ENCODE results near the gene DAPK3. TPM values are rescaled to one million over a fixed set of nuclear protein-coding genes. Genes with fewer than 3 reads are reported as not detected.

Gene DAPK3
- polyA plus RNA-seq, 2 of the 4 experiments (the other 2 are of a cell fraction) = 33.0 to 54.9 TPM

DNA sequence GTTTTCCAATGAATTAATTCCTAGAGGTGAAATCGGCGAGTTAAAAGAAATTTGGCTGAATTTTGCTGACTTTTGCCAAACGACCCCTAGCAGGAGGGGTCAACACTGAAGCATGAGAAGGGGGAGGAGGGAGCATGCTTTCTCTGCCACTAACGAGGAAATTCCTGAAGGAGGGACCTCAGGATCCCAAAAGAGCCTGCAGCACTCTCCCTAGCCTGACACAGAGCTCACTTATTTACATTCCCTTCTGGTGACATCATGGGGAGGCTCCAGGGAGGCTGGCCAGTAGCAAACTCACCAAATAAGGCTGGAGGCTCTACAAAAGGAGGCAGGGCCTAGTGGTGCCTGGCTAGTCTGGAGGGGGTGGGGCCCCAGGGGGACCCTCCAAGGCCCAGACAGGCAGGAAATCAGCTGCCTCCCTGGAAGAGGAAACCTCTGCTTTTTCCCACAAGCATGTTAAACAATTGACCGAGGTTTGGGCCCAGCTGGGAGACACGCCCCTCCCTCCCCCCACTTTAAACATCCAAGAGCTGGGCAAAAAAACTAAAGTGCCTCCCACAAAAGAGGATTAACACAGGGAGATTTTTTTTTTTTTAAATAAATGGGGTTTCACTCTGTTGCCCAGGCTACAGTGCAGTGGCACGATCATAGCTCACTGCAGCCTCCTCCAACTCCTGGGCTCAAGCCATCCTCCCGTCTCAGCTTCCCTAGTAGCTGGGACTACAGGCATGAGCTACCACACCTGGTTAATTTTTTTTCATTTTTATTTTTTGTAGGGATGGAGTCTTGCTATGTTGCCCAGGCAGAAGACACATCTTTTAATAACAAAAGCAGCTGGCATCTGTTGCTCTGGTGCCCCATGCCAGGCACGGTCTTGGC is 2.1 kb downstream of the DAPK3 start:
- ChIA-PET POLR2A (interaction anchor here (0.6 to 4.7 kb wide), 4 partner anchors 10 to 150 kb away, joined by 3 to 60 read pairs (median 4); partner anchors contain the start of gene EEF2), CTCF (interaction anchor here (0.7 to 4.8 kb wide), 13 partner anchors 11 to 386 kb away, joined by 3 to 16 read pairs (median 3); partner anchors contain the start of gene EEF2)
- 19% methylated on average over 9 of the region's 9 CpGs for WGBS (ENCODE audit: missing lambda C conversion rate)
- peak overlapping the region; percentile 88 to 98 for H3K27ac ChIP-seq
- peak overlapping the region; percentile 94 for H3K4me2 ChIP-seq
- H3K9me3 ChIP-seq = no peaks in the 10 kb centered on the region
- H3K4me1 ChIP-seq = peaks cover 23% of the 10 kb centered on the region
- ATAC-seq = peak; percentile 58 to 79
- DNase-seq (ENCODE audit: low read depth in 1 of 2, low spot score in 1 of 2) = peak; percentile 81 to 97
- peak overlapping the region; percentile 89 for H3K4me3 ChIP-seq
- no peak for FAIRE-seq
- TF ChIP-seq, protein P1, sequence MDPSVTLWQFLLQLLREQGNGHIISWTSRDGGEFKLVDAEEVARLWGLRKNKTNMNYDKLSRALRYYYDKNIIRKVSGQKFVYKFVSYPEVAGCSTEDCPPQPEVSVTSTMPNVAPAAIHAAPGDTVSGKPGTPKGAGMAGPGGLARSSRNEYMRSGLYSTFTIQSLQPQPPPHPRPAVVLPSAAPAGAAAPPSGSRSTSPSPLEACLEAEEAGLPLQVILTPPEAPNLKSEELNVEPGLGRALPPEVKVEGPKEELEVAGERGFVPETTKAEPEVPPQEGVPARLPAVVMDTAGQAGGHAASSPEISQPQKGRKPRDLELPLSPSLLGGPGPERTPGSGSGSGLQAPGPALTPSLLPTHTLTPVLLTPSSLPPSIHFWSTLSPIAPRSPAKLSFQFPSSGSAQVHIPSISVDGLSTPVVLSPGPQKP (IDR thresholded peaks at IDR 0.05; ENCODE audit: low read depth, low read length) = no peak
- TF ChIP-seq ZC3H11A (IDR thresholded peaks at IDR 0.05) = no peak
- no peak for TF ChIP-seq RARB (CRISPR knock-in tag; IDR thresholded peaks at IDR 0.05)
- TF ChIP-seq HEYL (CRISPR knock-in tag; IDR thresholded peaks at IDR 0.05) = no peak
- TF ChIP-seq HOXB5 (CRISPR knock-in tag; IDR thresholded peaks at IDR 0.05) = 0 out of 2 replicates have a peak, but pooled peaks have one; percentile 24
- TF ChIP-seq RNF2 (IDR thresholded peaks at IDR 0.05; ENCODE audit: borderline replicate concordance, low read depth) = no peak
- TF ChIP-seq, protein P2, sequence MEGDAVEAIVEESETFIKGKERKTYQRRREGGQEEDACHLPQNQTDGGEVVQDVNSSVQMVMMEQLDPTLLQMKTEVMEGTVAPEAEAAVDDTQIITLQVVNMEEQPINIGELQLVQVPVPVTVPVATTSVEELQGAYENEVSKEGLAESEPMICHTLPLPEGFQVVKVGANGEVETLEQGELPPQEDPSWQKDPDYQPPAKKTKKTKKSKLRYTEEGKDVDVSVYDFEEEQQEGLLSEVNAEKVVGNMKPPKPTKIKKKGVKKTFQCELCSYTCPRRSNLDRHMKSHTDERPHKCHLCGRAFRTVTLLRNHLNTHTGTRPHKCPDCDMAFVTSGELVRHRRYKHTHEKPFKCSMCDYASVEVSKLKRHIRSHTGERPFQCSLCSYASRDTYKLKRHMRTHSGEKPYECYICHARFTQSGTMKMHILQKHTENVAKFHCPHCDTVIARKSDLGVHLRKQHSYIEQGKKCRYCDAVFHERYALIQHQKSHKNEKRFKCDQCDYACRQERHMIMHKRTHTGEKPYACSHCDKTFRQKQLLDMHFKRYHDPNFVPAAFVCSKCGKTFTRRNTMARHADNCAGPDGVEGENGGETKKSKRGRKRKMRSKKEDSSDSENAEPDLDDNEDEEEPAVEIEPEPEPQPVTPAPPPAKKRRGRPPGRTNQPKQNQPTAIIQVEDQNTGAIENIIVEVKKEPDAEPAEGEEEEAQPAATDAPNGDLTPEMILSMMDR (IDR thresholded peaks at IDR 0.05) = no peak
- no peak for TF ChIP-seq TFCP2L1 (CRISPR knock-in tag; IDR thresholded peaks at IDR 0.05)
- TF ChIP-seq RAD21 (conservative IDR thresholded peaks at IDR 0.05 in 1 of 2, IDR thresholded peaks at IDR 0.05 in 1 of 2) = no peak
- TF ChIP-seq, protein P3, sequence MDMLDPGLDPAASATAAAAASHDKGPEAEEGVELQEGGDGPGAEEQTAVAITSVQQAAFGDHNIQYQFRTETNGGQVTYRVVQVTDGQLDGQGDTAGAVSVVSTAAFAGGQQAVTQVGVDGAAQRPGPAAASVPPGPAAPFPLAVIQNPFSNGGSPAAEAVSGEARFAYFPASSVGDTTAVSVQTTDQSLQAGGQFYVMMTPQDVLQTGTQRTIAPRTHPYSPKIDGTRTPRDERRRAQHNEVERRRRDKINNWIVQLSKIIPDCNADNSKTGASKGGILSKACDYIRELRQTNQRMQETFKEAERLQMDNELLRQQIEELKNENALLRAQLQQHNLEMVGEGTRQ (IDR thresholded peaks at IDR 0.05) = no peak
- peak; percentile 26; the same call in 1 of the 2 replicates for TF ChIP-seq GATA3 (IDR thresholded peaks at IDR 0.05; ENCODE audit: borderline replicate concordance)
- TF ChIP-seq RFX5 (IDR thresholded peaks at IDR 0.05) = no peak
- TF ChIP-seq, protein P4, sequence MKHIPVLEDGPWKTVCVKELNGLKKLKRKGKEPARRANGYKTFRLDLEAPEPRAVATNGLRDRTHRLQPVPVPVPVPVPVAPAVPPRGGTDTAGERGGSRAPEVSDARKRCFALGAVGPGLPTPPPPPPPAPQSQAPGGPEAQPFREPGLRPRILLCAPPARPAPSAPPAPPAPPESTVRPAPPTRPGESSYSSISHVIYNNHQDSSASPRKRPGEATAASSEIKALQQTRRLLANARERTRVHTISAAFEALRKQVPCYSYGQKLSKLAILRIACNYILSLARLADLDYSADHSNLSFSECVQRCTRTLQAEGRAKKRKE (CRISPR knock-in tag; IDR thresholded peaks at IDR 0.05; ENCODE audit: low read depth) = no peak
- 0 out of 2 replicates have a peak, but pooled peaks have one; percentile 15 for TF ChIP-seq JUNB (IDR thresholded peaks at IDR 0.05)
- no peak for TF ChIP-seq ESRRA (IDR thresholded peaks at IDR 0.05; ENCODE audit: borderline replicate concordance, low read length)
- TF ChIP-seq MAFK (IDR thresholded peaks at IDR 0.05; ENCODE audit: partially characterized antibody) = peak; percentile 35
- TF ChIP-seq CEBPB (IDR thresholded peaks at IDR 0.05) = no peak
- TF ChIP-seq, protein P5, sequence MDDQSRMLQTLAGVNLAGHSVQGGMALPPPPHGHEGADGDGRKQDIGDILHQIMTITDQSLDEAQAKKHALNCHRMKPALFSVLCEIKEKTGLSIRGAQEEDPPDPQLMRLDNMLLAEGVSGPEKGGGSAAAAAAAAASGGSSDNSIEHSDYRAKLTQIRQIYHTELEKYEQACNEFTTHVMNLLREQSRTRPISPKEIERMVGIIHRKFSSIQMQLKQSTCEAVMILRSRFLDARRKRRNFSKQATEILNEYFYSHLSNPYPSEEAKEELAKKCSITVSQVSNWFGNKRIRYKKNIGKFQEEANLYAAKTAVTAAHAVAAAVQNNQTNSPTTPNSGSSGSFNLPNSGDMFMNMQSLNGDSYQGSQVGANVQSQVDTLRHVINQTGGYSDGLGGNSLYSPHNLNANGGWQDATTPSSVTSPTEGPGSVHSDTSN (IDR thresholded peaks at IDR 0.05) = no peak
- no peak for TF ChIP-seq NPAS2 (CRISPR knock-in tag; IDR thresholded peaks at IDR 0.05; ENCODE audit: borderline replicate concordance)
- no peak for TF ChIP-seq EHF (CRISPR knock-in tag; IDR thresholded peaks at IDR 0.05)
- no peak for TF ChIP-seq NFE2L2 (conservative IDR thresholded peaks at IDR 0.05; ENCODE audit: low read length)
- peak in 1 of 2 experiments; percentile 24; a peak in 2 of 5 replicates for TF ChIP-seq JUN (IDR thresholded peaks at IDR 0.05)
- no peak for TF ChIP-seq MYC (IDR thresholded peaks at IDR 0.05; ENCODE audit: borderline replicate concordance, low read length)
- no peak for TF ChIP-seq CHD2 (IDR thresholded peaks at IDR 0.05; ENCODE audit: low read length, partially characterized antibody)
- no peak for TF ChIP-seq TP53 (CRISPR knock-in tag; IDR thresholded peaks at IDR 0.05)
- TF ChIP-seq FOXS1 (CRISPR knock-in tag; IDR thresholded peaks at IDR 0.05) = no peak
- TF ChIP-seq SREBF2 (IDR thresholded peaks at IDR 0.05) = no peak
- TF ChIP-seq, protein P6, sequence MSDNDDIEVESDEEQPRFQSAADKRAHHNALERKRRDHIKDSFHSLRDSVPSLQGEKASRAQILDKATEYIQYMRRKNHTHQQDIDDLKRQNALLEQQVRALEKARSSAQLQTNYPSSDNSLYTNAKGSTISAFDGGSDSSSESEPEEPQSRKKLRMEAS (IDR thresholded peaks at IDR 0.05) = peak; percentile 54
- no peak for TF ChIP-seq FOSL2 (IDR thresholded peaks at IDR 0.05)
- TF ChIP-seq FOSL2 (CRISPR knock-in tag; IDR thresholded peaks at IDR 0.05) = peak; percentile 85
- TF ChIP-seq, protein P7, sequence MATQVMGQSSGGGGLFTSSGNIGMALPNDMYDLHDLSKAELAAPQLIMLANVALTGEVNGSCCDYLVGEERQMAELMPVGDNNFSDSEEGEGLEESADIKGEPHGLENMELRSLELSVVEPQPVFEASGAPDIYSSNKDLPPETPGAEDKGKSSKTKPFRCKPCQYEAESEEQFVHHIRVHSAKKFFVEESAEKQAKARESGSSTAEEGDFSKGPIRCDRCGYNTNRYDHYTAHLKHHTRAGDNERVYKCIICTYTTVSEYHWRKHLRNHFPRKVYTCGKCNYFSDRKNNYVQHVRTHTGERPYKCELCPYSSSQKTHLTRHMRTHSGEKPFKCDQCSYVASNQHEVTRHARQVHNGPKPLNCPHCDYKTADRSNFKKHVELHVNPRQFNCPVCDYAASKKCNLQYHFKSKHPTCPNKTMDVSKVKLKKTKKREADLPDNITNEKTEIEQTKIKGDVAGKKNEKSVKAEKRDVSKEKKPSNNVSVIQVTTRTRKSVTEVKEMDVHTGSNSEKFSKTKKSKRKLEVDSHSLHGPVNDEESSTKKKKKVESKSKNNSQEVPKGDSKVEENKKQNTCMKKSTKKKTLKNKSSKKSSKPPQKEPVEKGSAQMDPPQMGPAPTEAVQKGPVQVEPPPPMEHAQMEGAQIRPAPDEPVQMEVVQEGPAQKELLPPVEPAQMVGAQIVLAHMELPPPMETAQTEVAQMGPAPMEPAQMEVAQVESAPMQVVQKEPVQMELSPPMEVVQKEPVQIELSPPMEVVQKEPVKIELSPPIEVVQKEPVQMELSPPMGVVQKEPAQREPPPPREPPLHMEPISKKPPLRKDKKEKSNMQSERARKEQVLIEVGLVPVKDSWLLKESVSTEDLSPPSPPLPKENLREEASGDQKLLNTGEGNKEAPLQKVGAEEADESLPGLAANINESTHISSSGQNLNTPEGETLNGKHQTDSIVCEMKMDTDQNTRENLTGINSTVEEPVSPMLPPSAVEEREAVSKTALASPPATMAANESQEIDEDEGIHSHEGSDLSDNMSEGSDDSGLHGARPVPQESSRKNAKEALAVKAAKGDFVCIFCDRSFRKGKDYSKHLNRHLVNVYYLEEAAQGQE (IDR thresholded peaks at IDR 0.05) = no peak
